ENCODE measurements around the gene MYADM. TPM values are rescaled to one million over a fixed set of nuclear protein-coding genes. Genes with fewer than 3 reads are reported as not detected.
"Not testable (repeated sequence)": the region's sequence is repeated elsewhere in the genome, so short reads cannot be mapped to it uniquely, and the experiment has no call there.

MYADM gene
- total RNA-seq, 1 donor from 2014 or later = 96.0 TPM

- H3K9me3 ChIP-seq (replicated peaks) = no peaks in the 10 kb centered on the region
- no peak for TF ChIP-seq CTCF (IDR thresholded peaks at IDR 0.05; ENCODE audit: borderline replicate concordance)
- H3K36me3 ChIP-seq = peaks cover 6% of the 10 kb centered on the region
- peaks cover 60% of the 10 kb centered on the region for H3K4me1 ChIP-seq
- no peaks in the 10 kb centered on the region for H3K27me3 ChIP-seq (ENCODE audit: low read depth)
- H3K4me3 ChIP-seq = peak overlapping the region; percentile 82
- intact Hi-C loops (cut with micrococcal nuclease) = no loop called here
- H3K27ac ChIP-seq (replicated peaks) = peak overlapping the region; percentile 94
- DNase-seq = peak; percentile 20
Measured at GRCh38 chr19:53866865-53867224, 838 bp upstream of the MYADM start.

- H3K36me3 ChIP-seq = peaks cover 18% of the 10 kb centered on the region
- no peaks in the 10 kb centered on the region for H3K27me3 ChIP-seq (ENCODE audit: low read depth)
- peak overlapping the region; percentile 82 for H3K4me3 ChIP-seq
- peaks cover 73% of the 10 kb centered on the region for H3K4me1 ChIP-seq
- intact Hi-C loops (cut with micrococcal nuclease) = no loop called here
- H3K27ac ChIP-seq (replicated peaks) = peak overlapping the region; percentile 94
- no peak for TF ChIP-seq CTCF (IDR thresholded peaks at IDR 0.05; ENCODE audit: borderline replicate concordance)
- no peaks in the 10 kb centered on the region for H3K9me3 ChIP-seq (replicated peaks)
- peak; percentile 64 for DNase-seq
Measured at GRCh38 chr19:53868091-53868891, 608 bp downstream of the MYADM start.

GRCh38 chr19:53868892-53869804, 1.5 kb downstream of the MYADM start:
- H3K36me3 ChIP-seq = peaks cover 27% of the 10 kb centered on the region
- H3K27ac ChIP-seq (replicated peaks) = peak overlapping the region; percentile 94
- peak overlapping the region; percentile 82 for H3K4me3 ChIP-seq
- peak; percentile 59 for TF ChIP-seq CTCF (IDR thresholded peaks at IDR 0.05; ENCODE audit: borderline replicate concordance)
- DNase-seq = peak; percentile 92
- H3K9me3 ChIP-seq (replicated peaks) = no peaks in the 10 kb centered on the region
- intact Hi-C loops (cut with micrococcal nuclease) = no loop called here
- H3K27me3 ChIP-seq (ENCODE audit: low read depth) = no peaks in the 10 kb centered on the region
- H3K4me1 ChIP-seq = peaks cover 80% of the 10 kb centered on the region

GRCh38 chr19:53869805-53870484, 2.3 kb downstream of the MYADM start:
- DNase-seq; H3K27me3 ChIP-seq (ENCODE audit: low read depth); H3K9me3 ChIP-seq (replicated peaks); intact Hi-C loops (cut with micrococcal nuclease): not testable (repeated sequence)
- H3K27ac ChIP-seq (replicated peaks) = peak overlapping the region; percentile 94
- peak overlapping the region; percentile 82 for H3K4me3 ChIP-seq
- H3K4me1 ChIP-seq = peaks cover 84% of the 10 kb centered on the region
- H3K36me3 ChIP-seq = peaks cover 35% of the 10 kb centered on the region

GRCh38 chr19:53870485-53870844, 2.8 kb downstream of the MYADM start:
- TF ChIP-seq CTCF (IDR thresholded peaks at IDR 0.05; ENCODE audit: borderline replicate concordance) = no peak
- Histone ChIP-seq H3K9me3 (replicated peaks) (no peaks in the 10 kb centered on the region), H3K36me3 (peaks cover 40% of the 10 kb centered on the region), H3K4me3 (peak overlapping the region; percentile 82), H3K4me1 (peaks cover 80% of the 10 kb centered on the region), H3K27ac (replicated peaks) (peak overlapping the region; percentile 94), H3K27me3 (ENCODE audit: low read depth) (no peaks in the 10 kb centered on the region)
- no peak for DNase-seq
- intact Hi-C loops (cut with micrococcal nuclease) = no loop called here
